Trophoblast cell (in vitro differentiated cells and primary cell): ENCODE results near the gene ADAM19.

Experiments used
- DNase-seq, 2 donors: peaks; one replicate each; pipeline ENCODE4 v3.0.0-alpha.2; 2016
- H2AFZ ChIP-seq: 2 replicates; pipeline ENCODE4 v1.6.1; 2013; ENCODE audit warnings: low read length, moderate library complexity, mild to moderate bottlenecking; ENCODE audit not compliant: insufficient read depth, poor library complexity
- H2AK5ac ChIP-seq: 2 replicates; pipeline ENCODE4 v1.6.1; 2013; ENCODE audit warnings: mild to moderate bottlenecking, low read length
- H2BK120ac ChIP-seq: 2 replicates; pipeline ENCODE4 v1.6.1; 2013; ENCODE audit warnings: low read length, mild to moderate bottlenecking, moderate library complexity; ENCODE audit not compliant: insufficient read depth, poor library complexity
- H2BK12ac ChIP-seq: 2 replicates; pipeline ENCODE4 v1.6.1; 2013; ENCODE audit warnings: mild to moderate bottlenecking, low read length, moderate library complexity
- H2BK5ac ChIP-seq: 2 replicates; pipeline ENCODE4 v1.6.1; 2013; ENCODE audit warnings: low read length, low read depth, moderate library complexity, mild to moderate bottlenecking; ENCODE audit not compliant: poor library complexity
- H3K14ac ChIP-seq: 2 replicates; pipeline ENCODE4 v1.6.1; 2013; ENCODE audit warnings: mild to moderate bottlenecking, low read length
- H3K18ac ChIP-seq: 2 replicates; pipeline ENCODE4 v1.6.1; 2013; ENCODE audit warnings: mild to moderate bottlenecking, low read length
- H3K23ac ChIP-seq: 2 replicates; pipeline ENCODE4 v1.6.1; 2013; ENCODE audit warnings: low read length
- H3K27ac ChIP-seq: 2 replicates; pipeline ENCODE4 v1.5.1; 2013; ENCODE audit warnings: low read depth, mild to moderate bottlenecking, inconsistent platforms, low read length, moderate library complexity
- H3K27me3 ChIP-seq: 2 replicates; pipeline ENCODE4 v1.6.1; 2013; ENCODE audit warnings: inconsistent platforms, mild to moderate bottlenecking, low read length, moderate library complexity; ENCODE audit not compliant: insufficient read depth
- H3K36me3 ChIP-seq, 2 experiments: 1 replicate in 1 of 2; 2 replicates in 1 of 2; pipeline ENCODE4 v1.6.1; 2013; ENCODE audit warnings: low read length in 2 of 2, mild to moderate bottlenecking in 2 of 2, moderate library complexity in 1 of 2; ENCODE audit not compliant: insufficient read depth in 2 of 2, control insufficient read depth in 1 of 2
- H3K4ac ChIP-seq: 2 replicates; pipeline ENCODE4 v1.6.1; 2013; ENCODE audit warnings: low read depth, mild to moderate bottlenecking, low read length, moderate library complexity
- H3K4me1 ChIP-seq, 2 experiments: 1 replicate in 1 of 2; 2 replicates in 1 of 2; pipeline ENCODE4 v1.6.1; 2013; ENCODE audit warnings: low read length in 2 of 2, mild to moderate bottlenecking in 2 of 2, moderate library complexity in 1 of 2; ENCODE audit not compliant: insufficient read depth in 2 of 2, control insufficient read depth in 1 of 2
- H3K4me2 ChIP-seq: 2 replicates; pipeline ENCODE4 v1.6.1; 2013; ENCODE audit warnings: inconsistent platforms, mild to moderate bottlenecking, low read length, moderate library complexity
- H3K4me3 ChIP-seq: 2 replicates; pipeline ENCODE4 v1.5.1; 2013; ENCODE audit warnings: mild to moderate bottlenecking, low read depth, low read length, inconsistent platforms
- H3K79me1 ChIP-seq: one replicate; pipeline ENCODE4 v1.6.1; 2013; ENCODE audit warnings: low read length
- H3K79me2 ChIP-seq: 2 replicates; pipeline ENCODE4 v1.6.1; 2013; ENCODE audit warnings: low read length, mild to moderate bottlenecking; ENCODE audit not compliant: control insufficient read depth, insufficient read depth, poor library complexity
- H3K9ac ChIP-seq: 2 replicates; pipeline ENCODE4 v1.6.1; 2013; ENCODE audit warnings: mild to moderate bottlenecking, low read length
- H3K9me3 ChIP-seq: 2 replicates; pipeline ENCODE4 v1.6.1; 2013; ENCODE audit warnings: low read depth, mild to moderate bottlenecking, control low read depth, inconsistent platforms, low read length; ENCODE audit not compliant: insufficient read depth
- H4K12ac ChIP-seq: 2 replicates; pipeline ENCODE4 v1.6.1; 2013; ENCODE audit warnings: low read depth, mild to moderate bottlenecking, low read length, moderate library complexity
- H4K8ac ChIP-seq: 2 replicates; pipeline ENCODE4 v1.6.1; 2013; ENCODE audit warnings: low read depth, mild to moderate bottlenecking, low read length, moderate library complexity
- H4K91ac ChIP-seq: one replicate; pipeline ENCODE4 v1.6.1; 2013; ENCODE audit warnings: low read depth, mild to moderate bottlenecking, low read length, moderate library complexity
- WGBS: extraction: QIAGEN DNeasy Blood & Tissue Kit; methylation state at CpG from one replicate; pipeline ENCODE4 v1.1.7; 2013; ENCODE audit warnings: missing lambda C conversion rate; ENCODE audit not compliant: insufficient read length, insufficient coverage; ENCODE audit errors: extremely low coverage; 5-methylcytosine and 5-hydroxymethylcytosine counted together

Gene ADAM19

DNA sequence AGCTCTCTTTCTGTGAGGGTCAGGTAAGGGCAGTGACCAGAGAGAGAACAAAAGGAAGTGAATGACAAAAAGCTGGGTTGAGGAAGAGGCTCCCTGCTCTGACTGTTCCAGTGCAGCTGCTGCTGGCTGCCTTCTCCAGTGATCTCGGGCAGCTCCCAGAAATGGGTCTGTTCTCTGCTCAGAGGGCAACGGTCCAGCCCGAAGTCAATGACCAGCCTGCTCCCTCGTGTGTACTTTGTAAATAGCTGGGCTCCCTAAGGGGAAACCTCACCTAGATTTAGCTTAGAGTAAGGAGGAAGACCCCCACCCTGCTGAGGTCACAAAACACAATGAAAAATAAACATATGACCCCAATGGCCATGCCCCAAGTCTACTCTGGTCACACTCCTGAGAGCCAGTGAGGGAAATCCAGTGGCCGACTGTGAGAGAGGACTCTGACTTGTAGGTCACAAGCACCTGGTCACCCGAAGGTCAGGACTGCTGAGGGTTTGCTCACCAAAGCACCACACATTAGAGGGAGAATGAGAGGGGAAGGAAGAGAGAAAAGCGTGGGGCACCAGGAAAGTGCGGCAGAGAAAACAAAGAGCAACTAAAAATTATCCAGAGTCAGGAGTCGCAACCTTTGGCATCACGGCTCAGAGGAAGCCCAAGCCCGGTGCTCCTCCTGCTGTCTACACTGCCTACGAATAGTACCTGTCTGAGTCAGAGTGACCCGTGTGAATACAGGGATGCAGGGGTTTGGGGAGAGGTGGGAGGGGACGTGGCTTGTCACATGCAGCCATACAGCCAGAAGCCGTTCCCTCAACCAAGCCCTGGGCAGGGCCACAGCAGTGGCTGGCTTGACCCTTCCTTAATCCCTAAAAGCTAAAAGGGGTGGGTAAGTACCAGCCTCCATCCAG, 95.7 kb downstream of the ADAM19 start:
- H2BK12ac ChIP-seq: no peak overlapping the region
- H3K4me3 ChIP-seq: no peak overlapping the region
- H3K27me3 ChIP-seq: no peaks in the 10 kb centered on the region
- peaks cover 0 to 2% of the 10 kb centered on the region in 2 experiments for H3K4me1 ChIP-seq
- H2AK5ac ChIP-seq: no peak overlapping the region
- no peak overlapping the region for H3K18ac ChIP-seq
- H2AFZ ChIP-seq: no peak overlapping the region
- H3K36me3 ChIP-seq: peaks cover 47 to 71% of the 10 kb centered on the region in 2 experiments
- H3K23ac ChIP-seq: no peak overlapping the region
- peak overlapping the region; percentile 6 for H3K9ac ChIP-seq
- H3K14ac ChIP-seq: no peak overlapping the region
- H3K4me2 ChIP-seq: no peak overlapping the region
- no peak overlapping the region for H4K12ac ChIP-seq
- no peak for DNase-seq
- H3K4ac ChIP-seq: no peak overlapping the region
- no peaks in the 10 kb centered on the region for H3K79me1 ChIP-seq
- H2BK120ac ChIP-seq: no peak overlapping the region
- no peak overlapping the region for H4K8ac ChIP-seq
- no peaks in the 10 kb centered on the region for H3K9me3 ChIP-seq
- H4K91ac ChIP-seq: no peak overlapping the region
- no CpG with 5 or more reads among the region's 15 CpGs for WGBS
- H2BK5ac ChIP-seq: no peak overlapping the region
- H3K27ac ChIP-seq: no peak overlapping the region
- H3K79me2 ChIP-seq: no peaks in the 10 kb centered on the region

DNA sequence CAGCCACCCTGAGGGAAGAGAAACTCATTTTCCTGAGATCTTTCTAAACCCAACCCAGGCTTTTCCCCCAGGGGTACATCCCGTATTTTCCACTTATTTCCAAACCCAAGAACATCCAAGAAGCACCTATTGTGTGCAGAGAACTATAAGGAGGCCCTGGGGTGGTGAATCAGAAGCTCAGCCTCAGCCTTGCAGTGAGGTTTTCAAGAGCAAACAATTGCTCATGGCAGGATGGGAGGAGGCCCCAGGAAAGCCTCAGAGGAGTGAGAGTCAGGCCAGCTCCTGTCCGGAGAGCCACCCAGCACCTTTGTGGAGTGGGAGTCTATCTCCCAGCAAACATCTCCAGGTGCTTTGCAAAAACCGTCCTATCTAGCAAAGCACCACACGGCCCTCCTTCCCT, 96.4 kb downstream of the ADAM19 start:
- Histone ChIP-seq H4K91ac (no peak overlapping the region), H2BK120ac (no peak overlapping the region), H4K12ac (no peak overlapping the region), H3K27me3 (no peaks in the 10 kb centered on the region), H3K36me3 (peaks cover 42 to 65% of the 10 kb centered on the region in 2 experiments), H3K79me2 (no peaks in the 10 kb centered on the region), H3K4me2 (no peak overlapping the region), H3K4me1 (peaks cover 0 to 5% of the 10 kb centered on the region in 2 experiments), H3K27ac (no peak overlapping the region), H2BK12ac (no peak overlapping the region), H3K9me3 (no peaks in the 10 kb centered on the region), H3K9ac (no peak overlapping the region), H3K4ac (no peak overlapping the region), H3K4me3 (no peak overlapping the region), H4K8ac (no peak overlapping the region), H2BK5ac (no peak overlapping the region), H3K18ac (no peak overlapping the region), H2AK5ac (no peak overlapping the region), H3K23ac (no peak overlapping the region), H3K79me1 (no peaks in the 10 kb centered on the region), H3K14ac (no peak overlapping the region), H2AFZ (no peak overlapping the region)
- WGBS: no CpG with 5 or more reads among the region's 4 CpGs
- DNase-seq: no peak

DNA sequence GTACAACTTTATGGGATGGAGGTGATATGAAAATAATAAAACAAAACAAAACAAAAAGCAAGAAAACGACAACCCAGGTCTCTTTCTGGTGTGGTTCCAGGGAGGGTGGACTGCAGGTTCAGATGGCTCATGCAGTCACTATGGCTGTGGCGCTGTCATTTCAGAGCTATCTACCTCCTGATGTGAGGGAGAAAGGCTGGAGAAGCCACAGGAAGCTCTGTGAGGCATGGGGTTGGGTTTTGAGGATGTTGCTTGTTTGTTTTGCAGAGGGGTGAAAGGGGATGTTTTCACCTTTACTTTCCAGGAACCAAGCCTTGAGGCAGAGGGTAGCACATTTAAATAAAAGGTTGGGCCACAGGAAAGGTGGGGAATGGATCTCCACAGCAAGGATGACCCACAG, 96.8 kb downstream of the ADAM19 start:
- Histone ChIP-seq H4K8ac (no peak overlapping the region), H3K4me2 (no peak overlapping the region), H3K4me3 (no peak overlapping the region), H3K4me1 (peaks cover 0 to 5% of the 10 kb centered on the region in 2 experiments), H3K18ac (no peak overlapping the region), H3K36me3 (peaks cover 45 to 65% of the 10 kb centered on the region in 2 experiments), H2AFZ (no peak overlapping the region), H3K27me3 (no peaks in the 10 kb centered on the region), H3K9ac (no peak overlapping the region), H3K4ac (no peak overlapping the region), H4K12ac (no peak overlapping the region), H2BK12ac (no peak overlapping the region), H3K23ac (no peak overlapping the region), H2AK5ac (no peak overlapping the region), H2BK120ac (no peak overlapping the region), H3K79me1 (no peaks in the 10 kb centered on the region), H4K91ac (no peak overlapping the region), H3K9me3 (no peaks in the 10 kb centered on the region), H3K79me2 (no peaks in the 10 kb centered on the region), H3K27ac (no peak overlapping the region), H3K14ac (no peak overlapping the region), H2BK5ac (no peak overlapping the region)
- WGBS: no CpG with 5 or more reads among the region's 2 CpGs
- no peak for DNase-seq

DNA sequence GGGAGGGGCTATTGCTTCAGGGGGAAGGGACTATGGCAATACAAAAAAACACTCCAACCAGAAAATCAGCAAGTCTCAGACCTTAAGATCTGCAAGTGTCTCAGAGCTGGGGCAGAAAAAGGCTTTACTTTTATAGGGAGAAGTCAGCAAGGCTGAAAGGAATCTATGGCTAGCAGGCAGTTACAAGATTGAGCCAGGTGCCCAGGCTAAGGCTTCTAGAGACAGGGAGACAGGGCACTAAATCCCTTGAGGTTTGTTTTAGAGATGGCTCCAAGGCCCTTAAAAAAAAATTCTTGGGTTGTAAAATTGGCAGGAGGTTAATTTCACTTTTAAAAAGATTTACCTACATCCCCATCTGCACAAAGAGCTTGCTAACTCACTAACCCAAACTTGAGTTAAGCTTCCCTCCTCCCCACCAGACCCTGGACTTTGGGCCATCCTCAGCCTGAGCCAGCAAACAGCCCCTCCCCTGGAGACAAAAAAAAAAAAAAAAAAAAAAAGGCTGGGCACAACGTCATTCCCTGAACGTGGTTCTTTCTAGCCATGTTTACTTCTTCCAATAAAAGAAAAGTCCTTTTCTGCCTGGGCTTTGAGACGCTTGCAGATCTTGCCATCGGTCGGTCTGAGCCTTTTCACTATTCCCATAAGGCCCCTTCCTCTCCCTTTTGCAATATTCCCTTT, 97.6 kb downstream of the ADAM19 start:
- H2AK5ac ChIP-seq: no peak overlapping the region
- H2BK12ac ChIP-seq: no peak overlapping the region
- WGBS: no CpG with 5 or more reads among the region's 5 CpGs
- no peak overlapping the region for H3K4ac ChIP-seq
- H3K79me2 ChIP-seq: no peaks in the 10 kb centered on the region
- no peak overlapping the region for H3K9ac ChIP-seq
- H3K23ac ChIP-seq: no peak overlapping the region
- no peaks in the 10 kb centered on the region for H3K27me3 ChIP-seq
- no peak overlapping the region for H3K4me3 ChIP-seq
- no peak overlapping the region for H3K4me2 ChIP-seq
- DNase-seq: no peak
- H3K18ac ChIP-seq: no peak overlapping the region
- H2BK5ac ChIP-seq: no peak overlapping the region
- H3K27ac ChIP-seq: no peak overlapping the region
- H4K12ac ChIP-seq: no peak overlapping the region
- H3K14ac ChIP-seq: no peak overlapping the region
- H3K9me3 ChIP-seq: no peaks in the 10 kb centered on the region
- no peak overlapping the region for H4K8ac ChIP-seq
- peaks cover 0 to 5% of the 10 kb centered on the region in 2 experiments for H3K4me1 ChIP-seq
- H2AFZ ChIP-seq: no peak overlapping the region
- H3K36me3 ChIP-seq: peaks cover 43 to 69% of the 10 kb centered on the region in 2 experiments
- no peaks in the 10 kb centered on the region for H3K79me1 ChIP-seq
- H2BK120ac ChIP-seq: no peak overlapping the region
- H4K91ac ChIP-seq: no peak overlapping the region
